GM18868 (cell line): ENCODE data around the gene NRG3.

ENCODE experiments used
- ATAC-seq: cut with Tn5 transposase; IDR thresholded peaks from one replicate; pipeline ENCODE4 v1.9.1; 2021; ENCODE audit warnings: mild to moderate bottlenecking, moderate library complexity; ENCODE audit not compliant: unreplicated experiment

NRG3 gene

DNA sequence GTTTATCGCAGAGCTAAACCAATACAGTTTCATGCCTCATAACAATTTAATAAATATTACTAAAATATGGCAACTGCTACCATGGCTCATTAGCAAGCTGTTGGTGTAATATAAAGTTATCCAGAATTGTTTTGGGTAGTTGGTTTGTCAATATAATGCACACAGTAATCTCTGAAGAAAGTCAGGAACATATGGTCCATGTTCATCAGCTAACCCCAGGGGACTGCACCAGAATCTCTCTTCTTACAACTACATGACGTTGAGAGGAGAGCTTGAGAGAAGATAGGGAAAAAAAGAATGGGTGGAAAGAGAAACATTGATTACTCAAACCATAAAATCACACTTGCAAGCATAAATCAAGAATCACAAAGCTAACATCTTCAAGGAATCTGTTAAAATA is 333.7 kb downstream of the NRG3 start:
- no peak for ATAC-seq

DNA sequence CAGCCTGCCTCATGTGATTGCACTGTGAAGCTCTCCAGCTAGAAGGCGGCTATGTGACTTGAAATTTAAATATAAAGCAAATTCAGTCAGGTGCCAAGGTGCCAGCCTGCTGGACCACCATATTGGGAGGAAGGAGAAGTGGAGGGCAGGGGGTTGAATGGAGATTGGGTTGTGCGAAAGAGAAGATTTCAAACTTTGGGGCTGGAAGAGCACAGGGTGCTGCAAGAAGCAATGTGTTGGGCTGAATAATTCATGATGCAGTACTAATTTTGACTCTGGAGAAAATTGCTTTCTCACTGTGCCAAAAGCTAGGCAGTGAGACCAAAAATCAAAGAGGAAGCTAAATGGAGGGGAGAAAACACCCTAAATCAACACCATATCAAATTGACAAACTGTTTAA is 335.3 kb downstream of the NRG3 start:
- no peak for ATAC-seq

DNA sequence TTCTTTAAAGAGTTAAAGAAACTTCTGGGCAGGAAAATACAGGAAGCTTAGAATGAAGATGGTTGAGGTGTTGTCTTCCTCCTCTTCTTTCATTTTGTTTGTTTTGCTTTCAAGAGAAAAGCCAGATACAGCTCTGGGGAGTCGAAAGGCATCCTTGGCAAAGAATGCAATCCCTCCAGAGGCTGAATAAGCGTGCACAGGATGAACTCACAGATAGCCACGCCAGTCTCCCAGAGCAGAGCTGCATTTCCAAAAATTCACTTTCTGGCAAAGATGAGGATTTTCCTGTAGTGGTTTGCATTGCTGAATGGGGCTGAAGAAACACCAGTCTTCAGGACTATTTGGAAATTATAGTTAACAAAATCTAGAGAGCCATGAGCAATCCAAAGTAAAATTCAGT is 336.4 kb downstream of the NRG3 start:
- no peak for ATAC-seq

DNA sequence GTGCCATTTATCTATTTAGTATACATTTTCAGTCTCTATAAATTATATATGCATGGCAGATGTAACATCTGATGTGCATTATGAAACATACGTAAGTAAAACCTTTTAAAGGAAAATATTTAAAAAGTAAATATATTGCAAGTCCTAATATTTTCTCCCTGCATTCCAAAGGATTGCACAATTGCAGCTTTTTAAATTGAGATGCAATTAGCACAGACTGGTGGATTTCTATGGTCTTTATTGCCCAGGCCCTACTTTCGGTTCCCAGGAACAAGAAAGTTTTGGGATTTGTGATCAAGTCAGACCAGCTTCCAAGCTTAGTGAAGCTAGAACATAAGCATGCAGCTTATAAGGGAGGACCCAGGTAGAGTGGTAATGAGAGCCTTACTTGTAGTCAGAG is 337.8 kb downstream of the NRG3 start:
- ATAC-seq, result no peak

DNA sequence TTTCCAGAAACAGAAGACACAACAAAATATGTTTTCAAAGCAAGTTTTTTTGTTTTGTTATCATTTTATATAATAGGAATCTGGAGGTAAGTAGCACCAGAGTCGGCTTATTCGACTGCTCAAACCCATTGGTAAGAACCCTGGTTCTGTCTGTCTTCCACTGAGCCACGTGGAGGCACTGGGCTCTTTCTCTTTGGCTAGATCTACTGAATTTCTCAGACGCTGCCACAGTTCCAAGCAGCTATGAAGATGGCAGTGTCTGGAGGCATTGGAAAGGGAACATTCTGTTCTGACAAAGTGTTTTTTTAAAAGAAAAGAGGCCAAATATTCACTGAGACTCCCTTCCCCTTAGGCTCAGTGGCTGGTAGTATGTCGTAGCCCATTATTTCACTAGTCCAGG is 338.8 kb downstream of the NRG3 start:
- ATAC-seq, result no peak

DNA sequence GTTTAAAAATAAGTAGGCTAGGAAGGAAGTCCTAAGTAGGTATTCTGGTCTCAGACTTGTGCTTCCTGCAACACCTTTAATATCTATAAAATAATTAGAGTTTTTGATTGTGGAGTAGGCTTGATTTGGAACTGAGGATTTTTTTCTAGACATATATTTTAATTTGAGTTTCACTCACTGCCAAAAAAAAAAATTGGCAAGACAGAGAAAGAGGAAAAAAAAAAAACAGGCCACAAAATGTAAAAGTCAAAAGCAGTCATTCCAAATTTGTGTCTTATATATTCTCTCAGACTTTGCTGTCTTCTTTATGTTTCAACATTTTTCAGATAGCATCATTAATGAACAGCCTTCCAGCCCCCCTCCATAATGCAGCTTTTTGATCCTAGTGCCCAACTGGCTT is 346.1 kb downstream of the NRG3 start:
- no peak for ATAC-seq

DNA sequence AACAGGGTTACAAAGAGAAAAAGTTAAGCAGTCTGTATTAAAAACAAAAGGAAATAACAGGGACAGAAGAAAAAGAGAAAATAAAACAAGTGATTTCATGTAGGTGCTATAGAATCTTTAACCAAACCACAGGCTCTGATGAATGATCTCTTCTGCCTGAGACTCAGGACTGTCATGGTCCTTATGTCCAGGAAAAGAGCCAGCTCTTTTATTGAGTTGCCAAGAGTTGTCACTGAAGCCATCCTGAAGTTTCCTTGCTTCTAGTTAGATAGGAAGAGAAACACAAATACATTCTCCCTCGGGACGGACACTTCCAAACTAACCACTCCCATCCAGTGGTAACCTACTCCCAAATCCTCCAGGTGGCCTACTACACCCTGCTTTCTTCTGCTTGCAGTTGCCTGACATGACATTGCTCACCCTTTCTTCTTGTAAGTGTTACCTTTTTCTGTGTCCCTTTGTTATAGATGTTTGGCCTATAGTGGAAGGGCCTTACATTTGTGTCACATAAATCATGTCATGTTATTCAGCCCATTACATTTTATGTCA is 346.7 kb downstream of the NRG3 start:
- ATAC-seq, result no peak

DNA sequence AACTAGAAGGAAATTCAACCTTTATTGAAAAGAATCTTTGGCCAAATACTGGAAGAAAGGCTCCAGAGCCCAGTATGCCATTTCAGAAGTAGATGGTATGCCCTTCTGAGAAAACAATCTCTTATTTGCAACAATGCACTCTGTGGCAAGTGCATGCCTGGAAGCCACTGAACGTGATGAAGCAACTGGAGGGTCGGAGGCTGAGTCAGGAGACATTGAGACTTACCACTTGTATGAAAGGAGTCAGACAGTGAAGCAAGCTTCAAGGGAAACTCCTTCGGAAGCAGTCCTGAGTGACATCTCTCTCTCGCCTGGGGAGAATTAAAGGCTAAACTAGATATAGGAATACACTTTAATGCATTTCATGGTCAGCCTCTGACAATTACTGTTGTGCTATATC is 353.7 kb downstream of the NRG3 start:
- no peak for ATAC-seq

DNA sequence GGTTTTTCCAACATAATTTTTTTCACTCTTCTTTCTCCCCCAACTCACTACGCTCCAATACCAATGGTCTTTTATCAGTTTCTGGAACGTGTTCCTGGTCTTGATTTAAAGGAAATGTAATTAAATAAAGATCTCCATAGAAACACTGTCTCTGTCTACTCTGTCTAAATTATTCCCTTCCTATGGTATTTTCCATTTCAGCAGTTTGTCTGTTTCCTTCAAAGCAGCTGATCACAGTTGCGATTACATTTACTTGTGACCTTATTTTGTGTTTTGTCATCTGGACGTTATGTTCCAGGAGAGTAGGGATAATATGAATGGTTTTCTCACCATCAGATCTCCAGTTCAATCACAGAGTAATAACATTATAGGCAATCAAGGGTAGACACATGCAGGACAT is 359.2 kb downstream of the NRG3 start:
- no peak for ATAC-seq

DNA sequence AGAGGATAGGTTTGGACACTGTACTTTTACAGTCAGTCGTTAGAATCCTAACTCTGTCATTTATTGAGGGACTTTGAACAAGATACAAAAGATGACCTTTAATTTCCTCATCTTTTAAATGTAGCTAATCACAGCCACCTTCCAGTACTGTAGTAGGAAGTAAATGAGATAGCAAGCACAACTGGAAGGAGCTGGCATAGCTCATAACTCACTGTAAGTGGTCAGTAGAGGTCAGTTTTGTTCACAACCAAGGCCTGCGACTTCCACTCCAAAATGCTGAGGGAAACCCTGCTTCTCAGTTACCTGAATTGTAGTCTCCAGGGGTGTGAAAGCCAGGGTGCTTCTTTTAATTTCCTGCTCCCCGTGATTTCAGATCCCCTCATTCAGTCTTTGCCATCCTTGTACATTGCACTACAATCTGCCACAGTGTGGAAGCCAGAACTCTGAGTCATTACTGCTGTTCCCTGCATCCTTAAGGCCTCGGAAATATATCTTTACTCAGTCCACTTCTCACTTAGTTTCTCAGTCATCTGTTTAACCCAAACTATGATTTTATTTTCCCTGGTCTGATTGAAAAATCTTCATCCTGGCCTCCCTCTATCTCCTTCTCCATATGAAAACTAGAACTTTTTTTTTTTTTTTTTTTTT is 361.2 kb downstream of the NRG3 start:
- no peak for ATAC-seq

DNA sequence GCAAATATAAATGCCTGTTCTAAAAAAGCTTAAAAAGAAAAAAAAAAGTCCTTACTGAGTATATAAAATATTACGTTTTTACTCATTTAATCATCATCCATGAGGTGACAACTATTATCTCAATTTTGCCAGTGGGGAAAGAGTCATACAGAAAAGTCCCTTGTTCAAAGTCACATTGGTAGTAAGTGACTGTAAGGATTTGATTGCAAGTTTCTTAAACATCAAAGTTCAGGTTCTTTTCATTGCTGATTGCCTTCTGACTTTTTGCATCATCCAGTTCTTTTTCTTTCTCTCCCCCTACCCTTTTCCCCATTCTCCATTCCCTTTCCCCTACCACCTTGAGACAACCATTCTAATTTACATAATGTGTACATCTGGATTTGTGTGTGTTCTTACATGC is 363.3 kb downstream of the NRG3 start:
- ATAC-seq, result no peak

DNA sequence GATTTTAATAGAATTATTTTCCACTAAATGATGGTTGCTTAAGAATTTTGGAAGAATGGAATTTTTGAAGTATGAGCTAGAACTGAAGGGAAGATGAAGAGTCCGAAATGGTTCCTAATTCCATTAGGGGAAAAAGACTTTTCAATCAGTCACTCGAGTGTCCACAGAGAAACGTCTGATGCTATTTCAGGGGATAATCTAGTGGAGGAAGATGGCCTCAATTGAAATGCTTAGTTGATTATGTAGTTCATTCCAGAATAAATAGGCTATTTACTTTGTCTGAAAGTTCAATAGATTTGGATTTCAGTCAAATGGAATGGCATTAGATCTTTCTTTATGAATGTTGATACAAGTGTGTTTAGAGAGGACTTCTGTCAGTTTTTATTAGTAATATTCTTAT is 365.4 kb downstream of the NRG3 start:
- no peak for ATAC-seq

DNA sequence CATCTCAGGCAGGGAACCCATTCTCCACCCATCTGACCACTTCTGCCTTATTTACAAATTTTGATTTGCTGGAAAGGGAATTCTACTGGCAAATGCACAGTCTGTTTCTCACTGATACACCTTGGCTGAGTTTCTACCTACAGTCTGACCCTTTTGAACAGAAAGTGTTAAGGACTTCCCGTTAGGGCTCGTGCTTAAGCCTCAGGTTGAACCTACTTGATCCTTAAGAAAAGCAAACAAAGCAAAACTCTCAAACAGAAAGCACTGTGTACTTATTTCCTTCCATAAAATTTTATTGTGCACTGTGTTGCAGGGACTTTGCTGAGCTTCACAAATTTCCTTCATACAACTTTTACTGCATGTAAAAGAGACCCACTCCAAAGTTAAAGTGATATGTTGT is 367.8 kb downstream of the NRG3 start:
- ATAC-seq, result no peak

DNA sequence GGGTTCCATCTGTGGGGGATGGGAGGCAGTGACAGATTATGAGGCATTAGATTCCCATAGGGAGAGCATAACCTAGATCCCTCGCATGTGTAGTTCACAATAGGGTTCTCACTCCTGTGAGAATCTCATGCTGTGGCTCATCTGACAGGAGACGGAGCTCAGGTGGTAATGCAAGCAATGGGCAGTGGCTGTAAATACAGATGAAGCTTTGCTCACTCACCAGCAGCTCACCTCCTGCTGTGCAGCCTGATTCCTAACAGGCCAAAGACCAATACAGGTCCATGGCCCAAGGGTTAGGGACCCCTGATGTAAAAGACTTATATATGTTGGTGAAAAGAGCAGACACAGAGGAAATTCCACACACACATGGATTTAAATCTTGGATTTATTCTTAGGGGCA is 370.2 kb downstream of the NRG3 start:
- no peak for ATAC-seq

DNA sequence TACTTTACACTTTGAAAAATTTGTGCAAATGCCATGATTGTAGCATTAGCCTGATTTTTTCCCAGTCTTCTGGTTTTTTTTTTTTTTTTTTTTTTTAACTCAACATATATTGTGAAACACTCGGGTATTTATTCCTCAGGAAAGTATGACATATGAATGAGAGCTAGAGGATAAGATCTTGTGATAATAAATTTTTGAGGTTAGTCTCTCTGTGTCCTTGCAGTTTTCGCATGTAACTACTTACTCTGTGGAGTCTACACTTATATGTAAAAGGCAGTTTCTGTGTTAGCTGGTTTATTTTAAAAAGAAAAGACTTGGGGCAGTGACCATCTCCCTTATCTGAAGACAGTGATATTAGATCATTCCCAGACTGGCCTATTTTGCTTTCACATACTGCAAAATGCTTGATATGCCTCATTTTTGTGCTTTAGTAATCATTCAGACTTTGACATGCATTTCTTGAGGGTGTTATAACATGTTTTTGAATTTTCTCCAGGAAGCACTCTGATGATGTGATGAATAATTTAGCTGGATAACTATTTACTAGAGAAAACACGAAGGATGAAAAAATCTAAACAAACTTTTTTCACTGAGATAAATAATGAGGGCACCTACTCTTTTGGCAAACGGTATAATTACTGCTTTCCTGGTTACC is 371.0 kb downstream of the NRG3 start:
- no peak for ATAC-seq

DNA sequence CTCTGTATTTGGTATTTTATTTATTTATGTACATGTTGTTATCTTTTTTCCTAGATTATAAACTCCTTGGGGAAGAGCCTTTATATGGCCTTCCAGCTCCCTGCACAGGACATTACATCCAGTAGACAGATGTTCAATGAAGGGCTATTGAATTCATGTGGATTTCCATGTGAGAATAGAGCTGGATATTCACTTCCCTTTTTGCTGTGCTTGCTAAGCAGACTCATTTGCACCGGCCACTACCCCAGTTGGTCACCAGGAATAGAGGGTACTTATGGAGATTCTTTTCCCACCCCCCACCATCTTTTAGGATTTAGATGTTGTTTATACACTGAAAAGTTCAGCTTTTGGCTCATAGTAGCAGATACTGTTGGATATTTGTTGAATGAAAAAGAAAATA is 374.1 kb downstream of the NRG3 start:
- ATAC-seq, result no peak

DNA sequence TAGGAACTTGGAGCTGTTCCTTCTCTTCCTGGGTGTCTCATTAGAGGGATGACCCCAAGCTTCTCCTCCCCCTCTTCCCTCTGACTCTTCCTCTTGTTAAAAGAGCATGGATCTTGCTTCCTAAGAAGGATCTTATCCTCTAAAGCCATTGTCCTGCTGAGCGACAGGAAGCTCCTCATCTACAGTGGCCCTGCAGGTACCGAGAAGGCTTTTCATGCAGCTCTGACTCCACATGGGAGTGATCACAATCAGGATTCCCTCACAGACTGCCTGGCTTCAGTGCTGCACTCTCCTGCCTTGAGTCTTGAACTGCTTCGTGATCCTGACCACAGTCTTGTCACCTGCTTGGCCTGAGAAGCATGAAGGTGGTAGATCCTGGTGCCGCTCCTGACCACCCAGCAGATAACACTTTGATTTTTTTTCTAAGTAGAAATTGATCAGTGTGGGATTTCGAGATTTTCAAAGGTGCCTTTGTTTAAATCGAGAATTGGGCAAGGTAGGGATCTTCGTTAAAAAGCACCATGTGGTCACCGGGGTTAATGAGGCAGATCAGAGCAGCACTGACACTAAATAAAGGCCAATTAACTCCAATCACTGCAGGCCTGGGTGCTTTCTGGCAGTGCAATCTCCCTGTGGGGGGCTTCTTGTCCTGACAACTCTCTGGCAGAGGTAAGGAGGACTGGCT is 376.4 kb downstream of the NRG3 start:
- ATAC-seq, result no peak

DNA sequence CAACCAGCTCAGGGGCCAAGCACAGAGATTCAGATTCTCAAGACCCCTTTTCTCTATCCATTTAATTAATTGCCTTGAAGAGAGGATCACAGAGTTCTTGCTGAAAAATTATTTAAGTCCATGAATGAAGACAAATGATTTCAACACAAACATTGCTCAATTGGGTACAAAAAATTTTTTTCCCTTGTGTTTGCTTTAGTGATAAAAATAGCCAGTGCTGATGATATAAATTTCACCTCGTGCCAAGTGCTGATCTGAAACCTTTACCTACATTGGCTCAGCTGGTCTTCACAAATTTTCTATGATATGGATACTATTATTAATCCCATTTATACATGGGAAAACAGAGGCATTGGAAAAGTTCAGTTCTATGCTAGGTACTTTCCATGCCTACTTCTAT is 377.1 kb downstream of the NRG3 start:
- no peak for ATAC-seq

DNA sequence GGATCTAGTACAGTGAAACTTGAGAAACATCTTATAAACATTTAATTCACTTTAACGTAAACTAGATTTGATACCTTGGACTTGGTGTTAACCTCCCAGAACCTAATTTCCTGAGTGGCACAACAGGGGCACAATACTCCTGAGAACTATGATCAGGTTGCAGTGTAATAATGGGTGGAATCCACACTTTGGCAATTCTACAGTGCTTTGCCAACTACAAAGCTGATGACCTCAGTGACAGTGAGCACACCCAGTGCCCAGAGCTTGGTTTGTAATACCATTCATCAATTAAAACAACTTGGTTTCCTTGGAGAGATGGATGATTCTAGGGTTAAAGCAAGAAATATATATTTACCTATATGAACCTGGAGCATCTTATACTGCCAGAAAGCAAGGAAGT is 379.2 kb downstream of the NRG3 start:
- no peak for ATAC-seq

DNA sequence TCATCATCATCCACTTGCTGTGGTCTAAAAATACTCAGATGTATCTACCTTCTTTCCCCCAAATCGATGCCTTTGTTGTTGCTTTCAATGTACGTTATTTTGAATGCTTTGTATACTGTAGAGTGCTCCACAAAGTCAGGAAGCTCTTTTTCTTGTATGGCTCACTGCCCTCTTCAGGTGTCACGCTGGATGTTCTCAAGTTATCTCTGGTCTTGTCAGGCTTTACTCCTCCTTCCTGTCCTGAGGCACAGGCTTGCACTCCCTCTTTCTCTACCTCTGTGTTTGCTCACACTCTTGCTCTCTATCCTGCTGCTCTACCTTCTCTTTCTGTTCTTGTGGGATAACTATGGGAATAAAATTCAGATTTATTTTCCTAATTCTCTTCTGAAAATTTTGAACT is 381.3 kb downstream of the NRG3 start:
- ATAC-seq, result no peak

DNA sequence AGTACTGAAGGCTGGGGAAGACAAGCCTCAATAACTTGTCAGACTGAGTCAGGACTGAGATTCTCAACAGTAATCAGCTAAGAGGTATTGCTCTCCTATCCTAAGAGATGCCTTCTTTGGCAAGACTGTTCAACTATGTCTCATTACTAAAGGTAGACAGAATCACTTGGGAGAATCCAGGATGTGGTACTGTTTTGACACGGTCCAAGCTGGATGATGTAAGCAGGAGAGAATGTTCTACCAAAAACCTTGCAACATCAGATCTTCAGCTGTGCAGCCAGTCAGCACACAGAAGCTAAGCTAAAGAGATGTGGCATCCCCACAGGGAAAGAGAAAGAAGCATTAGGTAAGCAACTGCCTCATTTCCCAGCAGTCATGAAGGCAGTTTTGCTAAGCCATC is 391.4 kb downstream of the NRG3 start:
- ATAC-seq, result no peak

DNA sequence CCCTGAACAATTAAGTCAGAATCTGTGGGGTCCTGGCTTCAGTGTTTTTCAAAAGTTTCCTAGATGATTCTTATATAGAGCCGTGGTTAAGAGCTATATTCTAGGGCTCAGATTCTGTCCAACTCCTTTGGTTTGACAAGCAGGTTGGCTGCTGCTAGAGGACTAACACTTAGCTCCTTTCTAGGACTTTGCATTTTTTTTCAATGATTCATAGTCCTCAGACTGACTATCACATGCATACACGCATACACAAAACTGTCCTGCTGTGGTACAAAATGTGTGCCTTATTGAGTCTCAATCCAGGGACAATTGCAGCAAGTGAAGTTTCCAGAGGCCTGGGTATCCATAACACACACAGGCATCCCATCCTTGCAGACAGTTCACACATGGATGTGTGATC is 392.0 kb downstream of the NRG3 start:
- ATAC-seq, result no peak
